Neural cell (in vitro differentiated cells): Measurements from ENCODE around the gene ZSWIM5. TPM values are rescaled to one million over a fixed set of nuclear protein-coding genes. Genes with fewer than 3 reads are reported as not detected.
"Not testable (repeated sequence)": the region's sequence is repeated elsewhere in the genome, so short reads cannot be mapped to it uniquely, and the experiment has no call there.

Source experiments
- H2AFZ ChIP-seq: fragments of 200-600, 300-800 bp; sonication (generic), shearing (Covaris generic); 2 replicates; pipeline ENCODE4 v1.6.0; 2014; ENCODE audit warnings: low read depth, mild to moderate bottlenecking, antibody characterized with exemption, low read length, moderate library complexity
- H3F3A ChIP-seq: fragments of 200-600 bp; shearing (Covaris generic); 2 replicates; pipeline ENCODE4 v1.6.1; 2016; ENCODE audit warnings: mild to moderate bottlenecking, moderate library complexity, mixed read lengths, antibody characterized with exemption, low read length; ENCODE audit not compliant: insufficient read depth, poor library complexity, severe bottlenecking
- H3K27ac ChIP-seq: fragments of 200-600, 300-800 bp; sonication (generic), shearing (Covaris generic); 2 replicates; pipeline ENCODE4 v1.5.1; 2014; ENCODE audit warnings: mild to moderate bottlenecking, low read length, moderate library complexity
- H3K27me3 ChIP-seq: fragments of 300-800, 200-600 bp; sonication (generic), shearing (Covaris generic); 2 replicates; pipeline ENCODE4 v1.6.0; 2014; ENCODE audit warnings: mild to moderate bottlenecking, low read depth, low read length, moderate library complexity; ENCODE audit not compliant: insufficient read depth
- H3K36me3 ChIP-seq: fragments of 300-800, 200-600 bp; sonication (generic), shearing (Covaris generic); 2 replicates; pipeline ENCODE4 v1.5.1; 2014; ENCODE audit warnings: mild to moderate bottlenecking, antibody characterized with exemption, low read length, moderate library complexity; ENCODE audit not compliant: insufficient read depth
- H3K4me2 ChIP-seq: fragments of 300-800, 200-600 bp; sonication (generic), shearing (Covaris generic); 2 replicates; pipeline ENCODE4 v1.6.0; 2014; ENCODE audit warnings: mild to moderate bottlenecking, low read length
- H3K4me3 ChIP-seq: fragments of 300-800, 200-600 bp; sonication (generic), shearing (Covaris generic); 2 replicates; pipeline ENCODE4 v1.5.1; 2014; ENCODE audit warnings: mild to moderate bottlenecking, low read length, moderate library complexity
- H3K79me2 ChIP-seq: fragments of 200-600 bp; shearing (Covaris generic); replicated peaks from 2 replicates; pipeline ENCODE4 v1.6.0; 2014; ENCODE audit warnings: mild to moderate bottlenecking, low read length, moderate library complexity; ENCODE audit not compliant: insufficient read depth
- H3K9ac ChIP-seq: fragments of 300-800, 200-600 bp; sonication (generic), shearing (Covaris generic); 2 replicates; pipeline ENCODE4 v1.6.1; 2016; ENCODE audit warnings: mild to moderate bottlenecking, low read length, mixed read lengths
- H3K9me2 ChIP-seq: fragments of 200-600 bp; shearing (Covaris generic); 2 replicates; pipeline ENCODE4 v1.6.1; 2016; ENCODE audit warnings: mild to moderate bottlenecking, low read length, mixed read lengths; ENCODE audit not compliant: insufficient read depth
- H3K9me3 ChIP-seq: fragments of 200-600, 300-800 bp; sonication (generic), shearing (Covaris generic); 2 replicates; pipeline ENCODE4 v1.6.1; 2016; ENCODE audit warnings: mild to moderate bottlenecking, mixed run types, low read length, moderate library complexity, mixed read lengths
- H4K20me1 ChIP-seq: fragments of 200-600 bp; shearing (Covaris generic); 2 replicates; pipeline ENCODE4 v1.6.1; 2016; ENCODE audit warnings: mild to moderate bottlenecking, mixed run types; ENCODE audit not compliant: insufficient read depth
- CTCF ChIP-seq: fragments of 450-650 bp; IDR thresholded peaks from 2 replicates; pipeline ENCODE4 v1.5.1; 2014; ENCODE audit warnings: antibody characterized with exemption, mild to moderate bottlenecking, moderate library complexity; ENCODE audit not compliant: poor library complexity, severe bottlenecking
- EP300 ChIP-seq: fragments of 450-650 bp; conservative IDR thresholded peaks from 2 replicates; pipeline ENCODE4 v1.6.1; 2014; ENCODE audit warnings: antibody characterized with exemption, mild to moderate bottlenecking, moderate library complexity; ENCODE audit not compliant: poor library complexity, severe bottlenecking
- EZH2 ChIP-seq: fragments of 200-600, 300-800 bp; shearing (Covaris generic), sonication (generic); IDR thresholded peaks from 2 replicates; pipeline ENCODE4 v1.6.1; 2014; ENCODE audit warnings: antibody characterized with exemption, low read length, borderline replicate concordance, mild to moderate bottlenecking; ENCODE audit not compliant: insufficient read depth, poor library complexity, severe bottlenecking
- MXI1 ChIP-seq: fragments of 450-650 bp; conservative IDR thresholded peaks from 2 replicates; pipeline ENCODE4 v1.6.1; 2014; ENCODE audit warnings: antibody characterized with exemption, mild to moderate bottlenecking; ENCODE audit not compliant: poor library complexity, severe bottlenecking
- POLR2AphosphoS5 ChIP-seq: IDR thresholded peaks from 2 replicates; pipeline ENCODE4 v1.6.1; 2012
- RAD21 ChIP-seq: fragments of 450-650 bp; conservative IDR thresholded peaks from 2 replicates; pipeline ENCODE4 v1.6.1; 2014; ENCODE audit warnings: antibody characterized with exemption, mild to moderate bottlenecking, moderate library complexity
- REST ChIP-seq: IDR thresholded peaks from 2 replicates; pipeline ENCODE4 v1.6.1; 2012; ENCODE audit warnings: borderline replicate concordance
- SMC3 ChIP-seq: fragments of 450-650 bp; conservative IDR thresholded peaks from 2 replicates; pipeline ENCODE4 v1.6.1; 2014; ENCODE audit warnings: antibody characterized with exemption, mild to moderate bottlenecking, moderate library complexity; ENCODE audit not compliant: poor library complexity
- TAF1 ChIP-seq: IDR thresholded peaks from 2 replicates; pipeline ENCODE4 v1.6.1; 2012; ENCODE audit warnings: low read depth
- polyA plus RNA-seq: library from polyadenylated mRNA; depleted of rRNA; stranded (reverse); fragments of >200 nt; gene quantifications from 2 replicates; pipeline ENCODE4 v1.2.3, GENCODE V29; 2014

Gene ZSWIM5
- polyA plus RNA-seq, 1 donor from 2014 or later: 27.2 TPM

DNA sequence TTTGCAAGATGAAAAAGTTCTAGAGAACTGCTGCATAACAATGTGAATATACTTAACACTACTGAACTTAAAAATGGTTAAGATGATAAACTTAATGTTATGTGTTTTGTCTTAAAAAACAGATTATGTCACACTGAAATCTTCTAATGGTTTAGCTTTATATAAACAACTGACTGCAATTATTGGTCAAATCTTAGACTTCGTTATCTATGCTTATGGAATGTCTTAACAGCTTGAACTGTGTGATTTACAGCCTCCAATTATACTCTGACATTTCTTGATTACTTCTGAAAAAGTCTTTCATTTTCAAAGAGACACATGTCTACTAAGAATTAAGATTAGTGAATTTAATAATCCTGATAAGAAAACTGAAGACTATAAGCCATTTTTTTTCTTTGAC, 71.1 kb downstream of the ZSWIM5 start:
- Histone ChIP-seq H3K9me3 (no peaks in the 10 kb centered on the region), H4K20me1 (no peaks in the 10 kb centered on the region), H3K4me3 (no peak overlapping the region), H3K4me2 (no peak overlapping the region), H3K9ac (no peak overlapping the region), H3K27ac (no peak overlapping the region), H3K27me3 (no peaks in the 10 kb centered on the region), H3K36me3 (no peaks in the 10 kb centered on the region), H3F3A (no peaks in the 10 kb centered on the region), H3K9me2 (no peaks in the 10 kb centered on the region), H2AFZ (no peak overlapping the region), H3K79me2 (no peaks in the 10 kb centered on the region)
- TF ChIP-seq POLR2AphosphoS5 (no peak), TAF1 (no peak), CTCF (no peak), REST (no peak), EP300 (no peak)

GRCh38 chr1:45134461-45134873, 71.9 kb downstream of the ZSWIM5 start:
- no peak for TF ChIP-seq CTCF
- TF ChIP-seq EP300: no peak
- no peak for TF ChIP-seq MXI1
- TF ChIP-seq REST: no peak
- no peak for TF ChIP-seq RAD21
- TF ChIP-seq SMC3: no peak
- TF ChIP-seq EZH2: no peak
- no peak for TF ChIP-seq TAF1
- TF ChIP-seq POLR2AphosphoS5: no peak

GRCh38 chr1:45132719-45133118, 73.7 kb downstream of the ZSWIM5 start:
- H3K9me3 ChIP-seq, H3K27ac ChIP-seq, H3F3A ChIP-seq, H2AFZ ChIP-seq, H4K20me1 ChIP-seq, H3K36me3 ChIP-seq, H3K4me2 ChIP-seq, H3K4me3 ChIP-seq, H3K9me2 ChIP-seq, H3K9ac ChIP-seq, H3K79me2 ChIP-seq, H3K27me3 ChIP-seq: not testable (repeated sequence)

More at GRCh38 chr1:45134461-45134873, 71.9 kb downstream of the ZSWIM5 start:
- Histone ChIP-seq H3K9ac (no peak overlapping the region), H3K4me2 (no peak overlapping the region), H3K27me3 (no peaks in the 10 kb centered on the region), H3K4me3 (no peak overlapping the region), H3K27ac (no peak overlapping the region), H3K36me3 (no peaks in the 10 kb centered on the region), H3K79me2 (no peaks in the 10 kb centered on the region), H3F3A (no peaks in the 10 kb centered on the region), H2AFZ (no peak overlapping the region), H3K9me3 (no peaks in the 10 kb centered on the region), H4K20me1 (no peaks in the 10 kb centered on the region), H3K9me2 (no peaks in the 10 kb centered on the region)
